HTERT RPE-1 (cell line): ENCODE measurements around the gene NID1.

ENCODE experiments used
- in situ Hi-C: fragments of 300-500 bp; cut with MboI; formaldehyde crosslinking; loops from 4 replicates; pipeline ENCODE4 v1.14.3; 2020; ENCODE audit warnings: low sequenced_read_pairs

Gene NID1, protein sequence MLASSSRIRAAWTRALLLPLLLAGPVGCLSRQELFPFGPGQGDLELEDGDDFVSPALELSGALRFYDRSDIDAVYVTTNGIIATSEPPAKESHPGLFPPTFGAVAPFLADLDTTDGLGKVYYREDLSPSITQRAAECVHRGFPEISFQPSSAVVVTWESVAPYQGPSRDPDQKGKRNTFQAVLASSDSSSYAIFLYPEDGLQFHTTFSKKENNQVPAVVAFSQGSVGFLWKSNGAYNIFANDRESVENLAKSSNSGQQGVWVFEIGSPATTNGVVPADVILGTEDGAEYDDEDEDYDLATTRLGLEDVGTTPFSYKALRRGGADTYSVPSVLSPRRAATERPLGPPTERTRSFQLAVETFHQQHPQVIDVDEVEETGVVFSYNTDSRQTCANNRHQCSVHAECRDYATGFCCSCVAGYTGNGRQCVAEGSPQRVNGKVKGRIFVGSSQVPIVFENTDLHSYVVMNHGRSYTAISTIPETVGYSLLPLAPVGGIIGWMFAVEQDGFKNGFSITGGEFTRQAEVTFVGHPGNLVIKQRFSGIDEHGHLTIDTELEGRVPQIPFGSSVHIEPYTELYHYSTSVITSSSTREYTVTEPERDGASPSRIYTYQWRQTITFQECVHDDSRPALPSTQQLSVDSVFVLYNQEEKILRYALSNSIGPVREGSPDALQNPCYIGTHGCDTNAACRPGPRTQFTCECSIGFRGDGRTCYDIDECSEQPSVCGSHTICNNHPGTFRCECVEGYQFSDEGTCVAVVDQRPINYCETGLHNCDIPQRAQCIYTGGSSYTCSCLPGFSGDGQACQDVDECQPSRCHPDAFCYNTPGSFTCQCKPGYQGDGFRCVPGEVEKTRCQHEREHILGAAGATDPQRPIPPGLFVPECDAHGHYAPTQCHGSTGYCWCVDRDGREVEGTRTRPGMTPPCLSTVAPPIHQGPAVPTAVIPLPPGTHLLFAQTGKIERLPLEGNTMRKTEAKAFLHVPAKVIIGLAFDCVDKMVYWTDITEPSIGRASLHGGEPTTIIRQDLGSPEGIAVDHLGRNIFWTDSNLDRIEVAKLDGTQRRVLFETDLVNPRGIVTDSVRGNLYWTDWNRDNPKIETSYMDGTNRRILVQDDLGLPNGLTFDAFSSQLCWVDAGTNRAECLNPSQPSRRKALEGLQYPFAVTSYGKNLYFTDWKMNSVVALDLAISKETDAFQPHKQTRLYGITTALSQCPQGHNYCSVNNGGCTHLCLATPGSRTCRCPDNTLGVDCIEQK

DNA sequence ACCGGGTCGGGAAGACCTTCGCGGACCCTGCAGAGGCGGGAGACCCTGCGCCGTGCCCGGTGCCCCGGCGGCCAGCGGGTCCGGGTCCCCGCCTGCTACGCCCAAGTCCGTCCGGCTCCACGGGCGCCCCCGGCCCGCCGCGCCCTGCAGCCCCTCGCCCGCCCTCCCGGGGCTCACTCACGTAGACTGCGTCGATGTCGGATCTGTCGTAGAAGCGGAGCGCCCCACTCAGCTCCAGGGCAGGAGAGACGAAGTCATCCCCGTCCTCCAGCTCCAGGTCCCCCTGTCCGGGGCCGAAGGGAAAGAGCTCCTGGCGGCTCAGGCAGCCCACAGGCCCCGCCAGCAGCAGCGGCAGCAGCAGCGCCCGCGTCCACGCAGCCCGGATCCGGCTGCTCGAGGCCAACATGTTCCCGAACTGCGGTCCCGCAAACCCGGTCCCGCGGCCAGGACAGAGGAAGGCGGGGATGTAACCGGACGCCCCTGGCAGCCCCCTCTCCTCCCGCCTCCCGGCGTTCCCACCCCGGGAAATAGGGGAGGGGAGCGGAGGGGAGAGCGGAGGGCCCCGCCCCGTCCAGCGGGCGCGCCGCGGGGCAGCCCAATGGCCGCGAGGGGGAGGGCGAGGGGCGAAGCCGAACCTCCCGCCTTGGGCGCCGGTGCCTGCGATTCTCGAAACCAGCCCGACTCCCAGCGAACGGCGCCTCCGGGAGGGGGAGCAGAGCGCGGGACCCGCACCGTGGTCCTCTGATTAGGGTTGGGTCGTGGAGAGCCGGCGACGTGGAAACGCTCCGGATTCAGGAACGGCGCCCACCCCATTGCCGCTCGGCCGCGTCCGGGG, at the start of gene NID1:
NID1 (minus strand) TSS at position 417 of the 835 bp plus-strand sequence; CDS start at position 406, 11 bp downstream.
- in situ Hi-C loops, result no loop called here

DNA sequence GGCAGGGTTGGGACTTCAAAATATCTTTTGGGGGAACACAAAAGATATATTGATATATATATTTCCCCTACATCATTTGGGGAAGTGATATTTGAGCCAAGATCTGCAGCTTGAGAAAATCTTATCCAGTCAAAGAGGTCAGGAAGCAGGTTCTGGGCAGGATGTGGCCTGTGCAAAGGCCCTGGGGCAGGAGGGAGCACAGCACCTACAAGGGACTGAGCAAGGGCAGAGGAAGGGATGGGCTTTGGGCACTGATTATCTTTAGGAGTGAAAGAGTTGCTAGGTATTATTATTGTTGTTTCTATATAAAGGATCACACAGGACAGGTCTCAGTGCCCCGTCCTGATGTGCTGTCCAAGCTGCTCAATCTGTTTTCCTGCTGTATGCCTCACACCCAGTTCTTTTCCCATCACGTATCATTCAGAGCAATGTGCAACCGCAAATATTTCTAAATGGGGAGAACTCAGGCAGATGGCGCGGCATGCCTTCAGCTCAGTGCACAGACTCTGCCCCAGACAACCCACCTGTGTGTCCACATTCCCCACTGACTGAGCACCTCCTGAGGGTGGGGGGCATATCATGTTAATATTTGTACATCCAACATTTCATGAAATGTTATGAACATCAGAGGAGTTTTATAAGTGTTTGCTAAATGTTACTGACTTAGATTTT, 49.3 kb upstream of the NID1 start:
- in situ Hi-C loops, result no loop called here

DNA sequence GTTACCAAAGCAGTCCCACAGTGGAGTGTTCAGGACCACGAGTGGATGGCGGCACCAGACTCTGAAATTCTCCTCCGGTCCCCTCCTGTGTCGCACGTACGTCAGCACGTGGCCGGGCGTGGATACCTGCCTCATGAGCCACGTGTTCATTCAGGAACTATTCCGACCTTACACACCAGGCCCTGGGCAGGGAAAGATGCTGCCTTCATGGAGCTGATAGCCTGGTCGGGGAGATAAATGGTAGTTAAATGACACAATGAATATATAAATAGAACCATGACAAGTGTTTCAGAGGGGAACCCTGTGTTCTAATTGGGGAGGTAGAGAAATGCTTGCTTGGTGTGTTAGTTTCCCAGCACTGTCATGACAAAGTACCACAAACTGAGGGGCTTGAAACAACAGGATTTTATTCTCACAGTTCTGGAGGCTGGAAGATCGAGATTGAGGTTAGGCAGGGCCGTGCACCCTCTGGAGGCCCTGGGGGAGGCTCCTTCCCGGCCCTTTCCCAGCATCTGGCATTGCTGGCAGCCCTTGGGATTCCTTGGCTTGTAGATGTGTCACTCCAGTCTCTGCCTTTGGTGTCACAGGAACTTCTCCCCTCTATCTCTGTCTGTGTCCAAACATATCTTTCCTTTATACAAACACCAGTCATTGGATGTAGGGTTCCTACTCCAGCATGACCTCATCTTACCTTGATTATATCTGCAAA, 48.6 kb upstream of the NID1 start:
- in situ Hi-C loops, result no loop called here

DNA sequence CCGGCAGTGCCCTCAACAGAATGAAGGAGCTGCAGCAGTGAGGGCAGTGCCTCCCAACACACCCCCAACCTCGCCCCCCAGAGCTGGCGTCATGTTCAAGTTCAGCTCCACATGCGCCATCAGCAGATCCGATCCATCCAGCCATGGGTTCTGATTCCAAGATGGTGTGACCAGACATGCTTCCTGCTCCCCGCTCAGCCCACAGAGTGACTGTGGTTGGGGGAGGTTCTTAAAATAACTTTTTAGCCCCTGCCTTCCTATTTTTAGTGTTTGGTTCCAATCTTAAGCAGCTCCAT, 47.4 kb upstream of the NID1 start:
- in situ Hi-C loops, result no loop called here

DNA sequence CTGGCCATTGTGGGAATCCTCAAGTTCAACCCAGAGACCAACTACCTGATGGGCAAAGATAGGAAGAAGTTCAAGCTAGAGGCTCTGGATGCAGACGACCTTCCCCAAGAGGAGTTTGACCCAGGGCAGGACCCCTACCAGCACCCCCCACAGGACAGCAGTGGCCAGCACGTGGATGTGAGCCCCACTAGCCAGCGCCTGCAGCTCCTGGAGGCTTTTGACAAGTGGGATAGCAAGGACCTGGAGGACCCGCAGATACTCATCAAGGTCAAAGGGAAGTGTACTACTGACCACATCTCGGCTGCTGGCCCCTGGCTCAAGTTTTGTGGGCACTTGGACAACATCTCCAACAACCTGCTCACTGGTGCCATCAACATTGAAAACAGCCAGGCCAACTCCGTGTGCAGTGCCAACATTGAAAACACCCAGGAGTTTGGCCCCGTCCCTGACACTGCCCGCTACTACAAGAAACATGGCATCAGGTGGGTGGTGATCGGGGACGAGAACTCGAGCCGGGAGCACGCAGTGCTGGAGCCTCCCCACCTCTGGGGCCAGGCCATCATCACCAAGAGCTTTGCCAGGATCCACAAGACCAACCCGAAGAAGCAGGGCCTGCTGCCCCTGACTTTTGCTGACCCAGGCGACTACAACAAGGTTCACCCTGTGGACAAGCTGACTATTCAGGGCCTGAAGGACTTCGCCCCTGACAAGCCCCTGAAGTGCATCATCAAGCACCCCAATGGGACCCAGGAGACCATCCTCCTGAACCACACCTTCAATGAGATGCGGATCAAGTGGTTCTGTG, 46.8 kb upstream of the NID1 start:
- in situ Hi-C loops, result no loop called here

DNA sequence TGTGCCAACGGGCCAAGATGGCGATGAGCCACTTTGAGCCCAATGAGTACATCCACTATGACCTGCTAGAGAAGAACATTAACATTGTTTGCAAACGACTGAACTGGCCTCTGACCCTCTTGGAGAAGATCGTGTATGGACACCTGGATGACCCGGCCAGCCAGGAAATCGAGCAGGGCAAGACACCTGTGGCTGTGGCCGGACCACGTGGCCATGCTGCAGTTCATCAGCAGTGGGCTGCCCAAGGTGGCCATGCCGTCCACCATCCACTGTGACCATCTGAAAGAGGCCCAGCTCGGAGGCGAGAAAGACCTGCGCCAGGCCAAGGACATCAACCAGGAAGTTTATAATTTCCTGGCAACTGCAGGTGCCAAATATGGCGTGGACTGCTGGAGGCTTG, 45.2 kb upstream of the NID1 start:
- in situ Hi-C loops, result no loop called here

DNA sequence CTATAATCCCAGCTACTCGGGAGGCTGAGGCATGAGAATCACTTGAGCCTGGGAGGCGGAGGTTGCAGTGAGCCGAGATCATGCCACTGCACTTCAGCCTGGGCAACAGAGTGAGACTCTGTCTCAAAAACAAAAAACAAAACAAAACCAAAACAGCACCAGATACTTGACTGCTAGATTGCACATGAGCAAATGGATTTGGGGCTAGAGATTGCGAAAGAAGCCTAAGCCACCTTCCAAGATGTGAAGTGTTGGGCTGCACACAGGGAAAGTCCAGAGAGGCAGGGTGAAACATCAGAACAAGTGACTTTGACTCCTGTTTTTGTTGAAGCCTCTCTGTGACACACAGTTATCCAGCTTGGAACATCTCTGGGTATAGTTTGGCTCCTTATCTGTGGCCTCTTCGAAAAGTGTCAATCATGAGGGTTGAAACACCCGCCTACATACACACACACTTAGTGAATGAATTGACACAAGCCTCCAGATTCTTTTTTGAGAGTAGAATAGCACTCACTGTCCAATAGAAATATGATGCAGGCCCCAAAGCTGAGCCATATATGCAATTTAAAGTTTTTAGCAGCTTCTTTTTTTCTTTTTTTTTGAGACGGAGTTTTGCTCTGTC, 43.2 kb upstream of the NID1 start:
- in situ Hi-C loops, result no loop called here

DNA sequence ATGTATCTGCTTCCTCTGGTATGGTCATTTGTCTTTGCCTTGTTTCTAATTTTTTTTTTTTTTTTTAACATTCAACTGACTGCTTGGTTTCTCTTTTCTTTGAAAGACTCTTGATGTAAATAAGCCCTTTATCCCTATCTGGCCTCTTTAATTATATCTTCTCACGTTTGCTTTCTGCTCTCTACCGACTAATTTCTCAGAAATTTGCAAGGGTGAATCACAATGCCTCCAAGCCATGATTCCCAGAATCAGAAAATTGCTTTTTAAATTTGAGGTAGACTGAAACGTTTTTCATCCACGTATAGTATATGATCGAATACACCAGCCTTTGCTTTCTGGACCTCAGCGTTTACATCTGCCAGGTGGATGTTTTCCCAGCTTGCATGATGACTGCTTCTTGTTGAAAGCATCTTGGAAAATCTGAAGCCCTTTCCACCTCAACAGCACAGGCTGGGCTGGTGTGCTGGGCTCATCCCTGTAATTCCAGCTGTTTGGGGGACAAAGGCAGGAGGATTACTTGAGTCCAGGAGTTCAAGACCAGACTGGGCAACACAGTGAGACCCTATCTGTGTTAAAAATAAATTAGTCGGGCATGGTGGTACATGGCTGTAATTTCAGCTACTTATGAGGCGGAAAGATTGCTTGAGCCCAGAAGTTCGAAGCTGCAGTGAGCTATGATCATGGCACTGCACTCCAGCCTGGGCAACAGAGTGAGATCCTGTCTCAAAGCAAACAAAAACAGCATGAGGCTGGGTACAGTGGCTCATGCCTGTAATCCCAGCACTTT, 42.4 kb upstream of the NID1 start:
- in situ Hi-C loops, result no loop called here

DNA sequence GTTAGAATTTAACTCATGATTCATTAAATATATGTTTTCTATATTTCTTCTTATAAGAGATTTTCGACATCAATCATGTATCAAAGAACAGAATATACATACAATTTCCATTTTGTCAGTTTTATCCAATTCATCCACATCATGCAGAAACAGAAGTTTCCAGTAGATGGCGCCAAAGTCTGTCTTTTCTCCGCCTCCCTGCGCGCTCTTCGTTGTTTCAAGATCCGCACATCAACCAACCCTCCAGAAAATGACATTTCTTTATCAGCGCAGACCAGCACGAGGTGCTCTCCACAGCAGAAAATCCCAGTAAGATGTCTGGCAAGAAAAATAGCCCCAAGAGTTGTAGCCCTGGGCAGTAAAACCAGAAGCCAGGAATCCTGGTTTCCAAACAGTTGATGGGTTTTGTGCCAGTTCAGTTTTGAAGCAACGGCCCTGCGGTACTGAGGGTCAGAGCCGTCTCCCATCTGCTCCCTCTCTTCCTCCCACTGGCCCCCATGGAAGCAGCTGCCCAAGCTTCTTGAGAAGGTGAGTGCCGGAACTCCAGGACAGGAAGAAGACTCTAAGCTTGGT, 38.8 kb upstream of the NID1 start:
- in situ Hi-C loops, result no loop called here

DNA sequence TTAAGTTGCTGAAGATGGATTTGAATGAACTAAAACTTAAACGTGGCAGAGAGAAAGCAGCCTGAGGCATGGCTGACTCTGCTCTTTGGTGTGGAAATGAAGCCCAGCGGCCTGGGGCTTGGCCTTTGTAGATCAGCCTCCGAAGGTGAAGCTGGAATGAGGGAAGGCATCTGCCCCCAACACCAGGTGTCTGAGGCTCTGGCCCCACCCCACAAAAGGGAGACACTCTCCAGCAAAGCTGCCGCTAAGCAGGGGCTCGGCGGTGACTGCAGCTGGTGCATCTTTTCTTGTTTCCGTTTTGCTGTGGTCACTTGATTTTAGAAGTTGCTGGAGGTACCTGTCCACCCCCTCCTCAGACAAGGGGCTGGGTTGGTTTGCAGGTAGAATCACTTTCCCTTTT, 38.2 kb upstream of the NID1 start:
- in situ Hi-C loops, result no loop called here

DNA sequence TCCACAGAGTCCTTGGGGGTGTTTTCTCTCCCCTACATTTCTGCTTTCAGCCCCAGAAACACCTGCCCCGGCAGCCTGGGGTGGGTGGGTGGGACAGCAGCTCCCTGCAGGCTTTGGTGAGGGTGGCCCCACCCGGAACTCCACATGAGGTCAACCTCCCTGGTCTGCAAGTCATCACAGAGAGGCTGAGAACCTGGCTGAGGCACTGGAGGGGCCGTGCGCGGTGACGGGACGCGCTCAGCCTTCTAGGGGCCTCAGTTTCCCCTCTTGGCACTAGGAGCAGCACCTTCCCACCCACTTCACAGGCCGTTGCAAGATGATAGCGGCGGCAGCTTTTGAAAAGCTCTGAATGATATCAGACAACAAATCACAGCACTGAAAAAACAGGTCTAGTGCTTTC, 37.7 kb upstream of the NID1 start:
- in situ Hi-C loops, result no loop called here

DNA sequence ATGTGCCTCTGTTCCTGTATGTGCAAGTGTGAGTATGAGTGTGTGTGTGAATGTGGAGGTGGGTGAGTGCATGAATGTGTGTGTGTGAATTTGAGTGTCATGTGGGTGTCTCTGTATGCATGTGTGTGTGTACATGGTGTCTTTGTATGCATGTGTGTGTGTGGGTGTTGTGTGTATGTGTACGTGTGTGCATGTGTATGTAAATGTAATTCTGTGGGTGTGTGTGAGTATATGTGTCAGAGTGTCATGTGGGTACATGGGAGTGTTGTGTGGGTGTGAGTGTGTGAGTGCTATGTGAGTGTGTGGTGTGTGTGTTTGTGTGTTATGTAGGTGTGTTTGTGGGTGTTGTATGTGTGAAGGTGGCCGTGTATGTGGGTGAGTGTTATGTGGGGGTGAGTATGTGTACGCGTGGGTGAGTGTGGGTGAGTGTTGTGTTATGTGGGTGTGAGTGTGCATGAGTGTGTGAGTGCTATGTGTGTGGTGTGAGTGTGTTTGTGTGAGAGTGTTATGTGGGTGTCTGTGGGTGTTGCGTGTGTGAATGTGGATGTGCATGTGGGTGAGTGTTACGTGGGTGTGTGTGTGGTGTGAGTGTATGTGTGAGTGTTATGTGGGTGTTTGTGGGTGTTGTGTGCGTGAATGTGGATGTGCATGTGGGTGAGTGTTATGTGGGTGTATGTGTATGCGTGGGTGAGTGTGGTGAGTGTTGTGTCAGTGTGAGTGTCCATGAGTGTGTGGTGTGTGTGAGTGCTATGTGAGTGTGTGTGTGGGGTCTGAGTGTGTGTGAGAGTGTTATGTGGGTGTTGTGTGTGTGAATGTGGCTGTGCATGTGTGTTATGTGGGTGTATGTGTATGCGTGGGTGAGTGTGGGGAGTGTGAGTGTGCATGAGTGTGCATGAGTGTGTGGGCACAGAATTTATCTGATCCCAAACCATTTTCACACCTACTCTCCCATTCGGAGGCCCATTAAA, 36.6 kb upstream of the NID1 start:
- in situ Hi-C loops, result no loop called here

DNA sequence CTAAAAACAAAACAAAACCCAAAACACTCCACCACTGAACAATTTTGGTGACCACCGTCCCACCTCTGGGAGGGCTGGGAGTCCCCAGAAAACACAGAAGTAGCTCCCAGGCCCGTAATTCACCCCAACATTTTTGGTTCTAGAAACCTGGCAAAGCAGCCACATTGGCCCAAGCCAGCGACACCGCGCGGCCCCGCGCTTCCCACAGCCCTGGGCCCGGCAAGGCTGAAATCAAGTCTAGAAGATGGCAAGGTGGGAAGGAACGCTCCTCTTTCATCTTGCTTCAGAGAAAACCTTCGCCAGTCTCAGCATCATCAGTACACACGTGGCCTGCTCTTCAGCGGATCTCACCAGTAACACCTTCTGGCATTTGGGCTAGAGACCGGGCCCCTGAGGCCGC, 35.9 kb upstream of the NID1 start:
- in situ Hi-C loops, result no loop called here

DNA sequence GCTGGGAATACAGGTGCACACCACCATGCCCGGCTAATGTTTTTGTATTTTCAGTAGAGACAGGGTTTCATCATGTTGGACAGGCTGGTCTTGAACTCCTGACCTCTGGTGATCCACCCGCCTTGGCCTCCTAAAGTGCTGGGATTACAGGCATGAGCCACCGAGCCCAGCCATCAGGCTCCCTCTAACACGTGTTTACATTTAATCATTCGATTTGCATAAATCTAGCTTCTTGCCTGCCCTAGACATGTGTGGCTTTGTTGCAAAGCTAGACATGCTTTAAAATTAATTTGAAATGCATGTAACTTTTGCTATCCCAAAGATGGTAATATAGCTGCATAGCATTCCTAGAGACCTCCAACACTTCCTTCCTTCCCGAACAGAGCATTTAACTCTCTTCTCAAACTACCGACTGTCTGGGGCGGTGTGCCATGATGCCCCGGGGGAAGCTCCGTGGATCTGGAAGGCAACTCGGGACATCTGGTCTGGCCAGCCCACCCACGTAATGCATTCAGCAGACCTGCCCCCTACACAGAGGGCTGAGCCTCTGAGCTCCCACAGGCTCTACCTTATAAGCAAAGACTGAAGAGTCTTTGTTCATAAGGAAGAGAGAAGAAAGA, 34.6 kb upstream of the NID1 start:
- in situ Hi-C loops, result no loop called here

DNA sequence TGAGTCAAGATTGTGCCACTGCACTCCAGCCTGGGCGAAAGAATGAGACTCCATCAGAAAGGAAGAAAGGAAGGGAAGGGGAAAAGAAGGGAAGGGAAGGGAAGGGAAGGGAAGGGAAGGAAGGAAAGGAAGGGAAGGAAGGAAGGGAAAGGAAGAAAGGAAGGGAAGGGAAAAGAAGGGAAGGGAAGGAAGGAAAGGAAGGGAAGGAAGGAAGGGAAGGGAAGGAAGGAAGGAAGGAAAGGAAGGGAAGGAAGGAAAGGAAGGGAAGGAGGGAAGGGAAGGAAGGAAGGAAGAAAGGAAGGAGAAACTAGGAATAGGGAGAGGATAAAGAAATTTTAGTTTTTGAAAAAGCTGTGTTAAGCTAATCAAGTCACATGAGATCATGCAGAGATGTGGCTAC, 33.4 kb upstream of the NID1 start:
- in situ Hi-C loops, result no loop called here
